SK-N-SH (cell line): ENCODE results near the gene SHROOM2. TPM values are rescaled to one million over a fixed set of nuclear protein-coding genes. Genes with fewer than 3 reads are reported as not detected.

Source experiments
- CTCF ChIA-PET: fragments of 300-600, 350-600 bp; formaldehyde crosslinking; extraction: SDS; loops from one replicate; lab custom pipeline; 2021; lab: Yijun Ruan, JAX
- POLR2A ChIA-PET: fragments of 350-600 bp; sonication (Branson Sonifier 250); formaldehyde crosslinking; extraction: SDS; loops from one replicate; lab custom pipeline; 2020; ENCODE audit warnings: antibody characterized with exemption, inconsistent platforms; lab: Yijun Ruan, JAX
- DNase-seq: peaks from one replicate; pipeline ENCODE4 v3.0.0; 2012
- H2AFZ ChIP-seq: fragments of 200-600 bp; sonication (generic); 2 replicates; pipeline ENCODE4 v1.8.1; 2016; ENCODE audit warnings: antibody characterized with exemption, mild to moderate bottlenecking, low read depth
- H3F3A ChIP-seq: fragments of 200-600 bp; sonication (generic); replicated peaks from 2 replicates; pipeline ENCODE3; 2016; ENCODE audit warnings: antibody characterized with exemption, mild to moderate bottlenecking; ENCODE audit not compliant: insufficient read depth
- H3K27ac ChIP-seq, 2 experiments: fragments of 200-500 bp in 1 of 2; fragments of 200-600 bp in 1 of 2; sonication (Bioruptor generic) in 1 of 2; sonication (generic), shearing (Covaris generic) in 1 of 2; 2 replicates each; pipeline versions ENCODE4 v1.5.1 to v1.6.1; 2014 to 2016; ENCODE audit warnings: low read depth in 2 of 2, inconsistent platforms in 1 of 2, low read length in 1 of 2, mild to moderate bottlenecking in 1 of 2, mixed read lengths in 1 of 2
- H3K27me3 ChIP-seq: fragments of 200-600 bp; sonication (generic), shearing (Covaris generic); 2 replicates; pipeline ENCODE4 v1.6.1; 2016; ENCODE audit warnings: mixed run types; ENCODE audit not compliant: insufficient read depth
- H3K36me3 ChIP-seq, 2 experiments: fragments of 200-500 bp in 1 of 2; fragments of 200-600 bp in 1 of 2; sonication (Bioruptor generic) in 1 of 2; sonication (generic) in 1 of 2; replicated peaks in 1 of 2; 2 replicates each; pipeline versions ENCODE3 to v1.5.1; 2014 to 2016; ENCODE audit warnings: low read length in 1 of 2, mild to moderate bottlenecking in 1 of 2; ENCODE audit not compliant: insufficient read depth in 2 of 2, control insufficient read depth in 1 of 2
- H3K4me1 ChIP-seq, 2 experiments: fragments of 200-500 bp in 1 of 2; fragments of 200-600 bp in 1 of 2; sonication (Bioruptor generic) in 1 of 2; sonication (generic), shearing (Covaris generic) in 1 of 2; 2 replicates each; pipeline versions ENCODE4 v1.5.1 to v1.6.1; 2014 to 2016; ENCODE audit warnings: low read depth in 1 of 2, low read length in 1 of 2, mixed run types in 1 of 2; ENCODE audit not compliant: insufficient read depth in 2 of 2, control insufficient read depth in 1 of 2
- H3K4me2 ChIP-seq: fragments of 200-600 bp; sonication (generic), shearing (Covaris generic); 2 replicates; pipeline ENCODE4 v1.6.1; 2017; ENCODE audit warnings: mixed run types
- H3K4me3 ChIP-seq, 2 experiments: fragments of 200-500 bp in 1 of 2; fragments of 200-600 bp in 1 of 2; sonication (Bioruptor generic) in 1 of 2; sonication (generic), shearing (Covaris generic) in 1 of 2; 2 replicates each; pipeline versions ENCODE4 v1.5.1 to v1.8.1; 2014 to 2016; ENCODE audit warnings: low read depth in 2 of 2, inconsistent platforms in 1 of 2, low read length in 1 of 2, mild to moderate bottlenecking in 1 of 2, mixed read lengths in 1 of 2, moderate library complexity in 1 of 2
- H3K79me2 ChIP-seq: fragments of 200-600 bp; sonication (generic); 2 replicates; pipeline ENCODE4 v1.8.1; 2017; ENCODE audit warnings: mild to moderate bottlenecking; ENCODE audit not compliant: insufficient read depth
- H3K9ac ChIP-seq: fragments of 200-600 bp; sonication (generic); 2 replicates; pipeline ENCODE4 v1.6.1; 2017; ENCODE audit warnings: mixed run types
- H3K9me2 ChIP-seq: fragments of 200-600 bp; sonication (generic); 2 replicates; pipeline ENCODE4 v1.6.1; 2017; ENCODE audit warnings: mixed run types
- H3K9me3 ChIP-seq: fragments of 200-600 bp; sonication (generic); 2 replicates; pipeline ENCODE4 v1.6.1; 2017; ENCODE audit warnings: mixed run types, mild to moderate bottlenecking, moderate library complexity
- H4K20me1 ChIP-seq: fragments of 200-600 bp; sonication (generic); 2 replicates; pipeline ENCODE4 v1.6.1; 2017; ENCODE audit warnings: mild to moderate bottlenecking, mixed run types; ENCODE audit not compliant: insufficient read depth
- ELF1 ChIP-seq: IDR thresholded peaks from 2 replicates; pipeline ENCODE4 v1.4.0; 2012
- FOXM1 ChIP-seq: IDR thresholded peaks from 2 replicates; pipeline ENCODE4 v1.4.0; 2012; ENCODE audit warnings: low read depth, mild to moderate bottlenecking
- GABPA ChIP-seq: IDR thresholded peaks from 2 replicates; pipeline ENCODE4 v1.4.0; 2012; ENCODE audit warnings: low read depth, mild to moderate bottlenecking
- JUND ChIP-seq: IDR thresholded peaks from 2 replicates; pipeline ENCODE4 v1.4.0; 2012
- MEF2A ChIP-seq: IDR thresholded peaks from 2 replicates; pipeline ENCODE4 v1.4.0; 2012; ENCODE audit warnings: low read depth, borderline replicate concordance
- MXI1 ChIP-seq: IDR thresholded peaks from 2 replicates; pipeline ENCODE4 v1.6.1; 2012; ENCODE audit warnings: mild to moderate bottlenecking, low read depth, low read length, improper control_type of control experiment
- POLR2AphosphoS5 ChIP-seq: IDR thresholded peaks from 2 replicates; pipeline ENCODE4 v1.6.1; 2012; ENCODE audit warnings: low read depth, low read length
- RFX5 ChIP-seq: IDR thresholded peaks from 2 replicates; pipeline ENCODE4 v1.6.1; 2012; ENCODE audit warnings: mild to moderate bottlenecking, improper control_type of control experiment, low read length
- SIN3A ChIP-seq: IDR thresholded peaks from 2 replicates; pipeline ENCODE4 v1.6.1; 2012; ENCODE audit warnings: low read depth, mild to moderate bottlenecking, low read length, moderate library complexity, borderline replicate concordance
- SMC3 ChIP-seq: IDR thresholded peaks from 2 replicates; pipeline ENCODE4 v1.6.1; 2012; ENCODE audit warnings: low read depth, low read length, improper control_type of control experiment
- TAF1 ChIP-seq: IDR thresholded peaks from 2 replicates; pipeline ENCODE4 v1.6.1; 2012; ENCODE audit warnings: low read depth, mild to moderate bottlenecking, low read length, moderate library complexity, borderline replicate concordance
- TCF12 ChIP-seq: IDR thresholded peaks from 2 replicates; pipeline ENCODE4 v1.4.0; 2012
- WGBS: methylation state at CpG from one replicate; pipeline ENCODE4 v1.1.6; 2017; ENCODE audit warnings: low lambda C conversion rate; 5-methylcytosine and 5-hydroxymethylcytosine counted together
- polyA plus RNA-seq, 3 experiments: library from polyadenylated mRNA; depleted of rRNA; stranded (reverse); fragments of >200 nt; gene quantifications; 2 replicates each; pipeline ENCODE4 v1.2.3, GENCODE V29; 2012
- TF ChIP-seq, protein P1 (sequence below): IDR thresholded peaks from 2 replicates; pipeline ENCODE4; 2012
- TF ChIP-seq, protein P2 (sequence below): IDR thresholded peaks from 2 replicates; pipeline ENCODE4 v1.4.0; 2012; ENCODE audit warnings: low read depth, borderline replicate concordance
- TF ChIP-seq, protein P3 (sequence below): IDR thresholded peaks from 2 replicates; pipeline ENCODE4 v1.6.1; 2012; ENCODE audit warnings: mild to moderate bottlenecking, low read depth, low read length, moderate library complexity
- TF ChIP-seq, protein P4 (sequence below): fragments of 200-600 bp; sonication (generic); IDR thresholded peaks from 2 replicates; pipeline ENCODE4 v1.6.1; 2017; ENCODE audit warnings: antibody characterized with exemption, mild to moderate bottlenecking, moderate library complexity
- TF ChIP-seq, protein P5 (sequence below): fragments of 150-350 bp; IDR thresholded peaks from 2 replicates; pipeline ENCODE4 v1.6.1; 2016; ENCODE audit warnings: mild to moderate bottlenecking, low read depth, low read length

The SHROOM2 gene
- polyA plus RNA-seq, 1 of the 3 experiments (the other 2 are of a cell fraction), result not detected

DNA sequence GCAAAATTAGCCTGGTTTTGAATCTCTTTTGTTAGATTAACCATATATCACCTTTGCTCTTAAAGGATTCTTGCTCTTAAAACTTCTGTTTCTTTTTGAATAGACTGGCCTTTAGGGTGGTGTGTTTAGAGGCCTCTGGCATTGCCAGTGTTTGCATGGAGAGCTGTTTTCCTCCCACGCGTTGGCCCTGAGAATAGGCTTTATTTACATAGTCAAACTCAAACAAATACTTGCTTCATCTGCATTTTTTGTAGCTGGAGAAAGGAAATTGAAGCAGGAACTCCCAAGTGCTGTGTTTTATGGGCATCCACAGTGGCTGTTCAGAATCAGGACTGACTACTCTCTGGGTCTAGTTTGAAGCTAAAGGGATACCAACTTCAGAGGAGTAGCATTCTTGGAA is 2.7 kb downstream of the SHROOM2 start:
- Histone ChIP-seq H3K36me3 (no peaks in the 10 kb centered on the region), H3K9me2 (no peaks in the 10 kb centered on the region), H3K9me3 (no peaks in the 10 kb centered on the region), H3K27ac (no peak overlapping the region), H3F3A (no peaks in the 10 kb centered on the region), H2AFZ (no peak overlapping the region), H3K27me3 (peaks cover 32% of the 10 kb centered on the region), H3K4me1 (no peaks in the 10 kb centered on the region; a peak in 1 of 4 replicates), H3K79me2 (no peaks in the 10 kb centered on the region), H3K9ac (no peak overlapping the region), H3K4me3 (no peak overlapping the region), H4K20me1 (no peaks in the 10 kb centered on the region), H3K4me2 (no peak overlapping the region)
- 31% methylated on average over 2 of the region's 2 CpGs for WGBS
- CTCF ChIA-PET, result no interaction called here
- TF ChIP-seq GABPA (no peak), TCF12 (no peak), SIN3A (no peak), FOXM1 (no peak), POLR2AphosphoS5 (no peak)
- TF ChIP-seq, protein P1, sequence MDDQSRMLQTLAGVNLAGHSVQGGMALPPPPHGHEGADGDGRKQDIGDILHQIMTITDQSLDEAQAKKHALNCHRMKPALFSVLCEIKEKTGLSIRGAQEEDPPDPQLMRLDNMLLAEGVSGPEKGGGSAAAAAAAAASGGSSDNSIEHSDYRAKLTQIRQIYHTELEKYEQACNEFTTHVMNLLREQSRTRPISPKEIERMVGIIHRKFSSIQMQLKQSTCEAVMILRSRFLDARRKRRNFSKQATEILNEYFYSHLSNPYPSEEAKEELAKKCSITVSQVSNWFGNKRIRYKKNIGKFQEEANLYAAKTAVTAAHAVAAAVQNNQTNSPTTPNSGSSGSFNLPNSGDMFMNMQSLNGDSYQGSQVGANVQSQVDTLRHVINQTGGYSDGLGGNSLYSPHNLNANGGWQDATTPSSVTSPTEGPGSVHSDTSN, result no peak
- DNase-seq, result no peak
- POLR2A ChIA-PET, result no interaction called here

DNA sequence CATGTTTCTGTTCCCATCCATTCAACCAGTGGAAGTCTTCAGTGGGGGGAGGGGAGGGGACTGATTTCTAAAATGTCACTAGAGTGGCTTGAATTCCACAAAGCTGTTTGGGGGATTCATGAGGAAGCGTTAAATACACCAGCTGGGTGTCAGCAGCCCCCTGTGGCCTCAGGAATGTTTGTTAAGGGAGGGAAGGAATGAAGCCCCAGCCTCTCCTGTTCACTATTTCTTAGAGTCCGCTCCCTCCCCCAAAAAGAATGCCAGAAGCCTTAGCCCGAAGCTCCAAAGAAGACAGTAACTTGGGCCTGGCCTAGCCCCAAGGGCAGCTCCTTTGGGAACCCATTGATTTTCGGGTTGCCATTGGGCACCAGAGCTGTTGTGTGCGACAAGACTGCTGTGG is 3.3 kb downstream of the SHROOM2 start:
- H3K4me3 ChIP-seq, result no peak overlapping the region
- no peaks in the 10 kb centered on the region for H3K36me3 ChIP-seq
- no peak for DNase-seq
- H3F3A ChIP-seq, result no peaks in the 10 kb centered on the region
- no peaks in the 10 kb centered on the region for H3K9me2 ChIP-seq
- peaks cover 29% of the 10 kb centered on the region for H3K27me3 ChIP-seq
- no peaks in the 10 kb centered on the region for H3K79me2 ChIP-seq
- ChIA-PET CTCF (no interaction called here), POLR2A (no interaction called here)
- no peak overlapping the region for H3K4me2 ChIP-seq
- H3K4me1 ChIP-seq, result no peaks in the 10 kb centered on the region; a peak in 1 of 4 replicates
- H3K9me3 ChIP-seq, result no peaks in the 10 kb centered on the region
- no peak overlapping the region for H3K9ac ChIP-seq
- 15% methylated on average over 5 of the region's 5 CpGs for WGBS
- H3K27ac ChIP-seq, result no peak overlapping the region
- H2AFZ ChIP-seq, result no peak overlapping the region
- H4K20me1 ChIP-seq, result no peaks in the 10 kb centered on the region
- TF ChIP-seq, protein P2, sequence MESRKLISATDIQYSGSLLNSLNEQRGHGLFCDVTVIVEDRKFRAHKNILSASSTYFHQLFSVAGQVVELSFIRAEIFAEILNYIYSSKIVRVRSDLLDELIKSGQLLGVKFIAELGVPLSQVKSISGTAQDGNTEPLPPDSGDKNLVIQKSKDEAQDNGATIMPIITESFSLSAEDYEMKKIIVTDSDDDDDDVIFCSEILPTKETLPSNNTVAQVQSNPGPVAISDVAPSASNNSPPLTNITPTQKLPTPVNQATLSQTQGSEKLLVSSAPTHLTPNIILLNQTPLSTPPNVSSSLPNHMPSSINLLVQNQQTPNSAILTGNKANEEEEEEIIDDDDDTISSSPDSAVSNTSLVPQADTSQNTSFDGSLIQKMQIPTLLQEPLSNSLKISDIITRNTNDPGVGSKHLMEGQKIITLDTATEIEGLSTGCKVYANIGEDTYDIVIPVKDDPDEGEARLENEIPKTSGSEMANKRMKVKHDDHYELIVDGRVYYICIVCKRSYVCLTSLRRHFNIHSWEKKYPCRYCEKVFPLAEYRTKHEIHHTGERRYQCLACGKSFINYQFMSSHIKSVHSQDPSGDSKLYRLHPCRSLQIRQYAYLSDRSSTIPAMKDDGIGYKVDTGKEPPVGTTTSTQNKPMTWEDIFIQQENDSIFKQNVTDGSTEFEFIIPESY, result no peak
- TF ChIP-seq ELF1, result no peak
- TF ChIP-seq JUND, result no peak
- TF ChIP-seq, protein P3, sequence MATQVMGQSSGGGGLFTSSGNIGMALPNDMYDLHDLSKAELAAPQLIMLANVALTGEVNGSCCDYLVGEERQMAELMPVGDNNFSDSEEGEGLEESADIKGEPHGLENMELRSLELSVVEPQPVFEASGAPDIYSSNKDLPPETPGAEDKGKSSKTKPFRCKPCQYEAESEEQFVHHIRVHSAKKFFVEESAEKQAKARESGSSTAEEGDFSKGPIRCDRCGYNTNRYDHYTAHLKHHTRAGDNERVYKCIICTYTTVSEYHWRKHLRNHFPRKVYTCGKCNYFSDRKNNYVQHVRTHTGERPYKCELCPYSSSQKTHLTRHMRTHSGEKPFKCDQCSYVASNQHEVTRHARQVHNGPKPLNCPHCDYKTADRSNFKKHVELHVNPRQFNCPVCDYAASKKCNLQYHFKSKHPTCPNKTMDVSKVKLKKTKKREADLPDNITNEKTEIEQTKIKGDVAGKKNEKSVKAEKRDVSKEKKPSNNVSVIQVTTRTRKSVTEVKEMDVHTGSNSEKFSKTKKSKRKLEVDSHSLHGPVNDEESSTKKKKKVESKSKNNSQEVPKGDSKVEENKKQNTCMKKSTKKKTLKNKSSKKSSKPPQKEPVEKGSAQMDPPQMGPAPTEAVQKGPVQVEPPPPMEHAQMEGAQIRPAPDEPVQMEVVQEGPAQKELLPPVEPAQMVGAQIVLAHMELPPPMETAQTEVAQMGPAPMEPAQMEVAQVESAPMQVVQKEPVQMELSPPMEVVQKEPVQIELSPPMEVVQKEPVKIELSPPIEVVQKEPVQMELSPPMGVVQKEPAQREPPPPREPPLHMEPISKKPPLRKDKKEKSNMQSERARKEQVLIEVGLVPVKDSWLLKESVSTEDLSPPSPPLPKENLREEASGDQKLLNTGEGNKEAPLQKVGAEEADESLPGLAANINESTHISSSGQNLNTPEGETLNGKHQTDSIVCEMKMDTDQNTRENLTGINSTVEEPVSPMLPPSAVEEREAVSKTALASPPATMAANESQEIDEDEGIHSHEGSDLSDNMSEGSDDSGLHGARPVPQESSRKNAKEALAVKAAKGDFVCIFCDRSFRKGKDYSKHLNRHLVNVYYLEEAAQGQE, result no peak
- no peak for TF ChIP-seq MEF2A
- TF ChIP-seq TAF1, result no peak
- TF ChIP-seq, protein P4, sequence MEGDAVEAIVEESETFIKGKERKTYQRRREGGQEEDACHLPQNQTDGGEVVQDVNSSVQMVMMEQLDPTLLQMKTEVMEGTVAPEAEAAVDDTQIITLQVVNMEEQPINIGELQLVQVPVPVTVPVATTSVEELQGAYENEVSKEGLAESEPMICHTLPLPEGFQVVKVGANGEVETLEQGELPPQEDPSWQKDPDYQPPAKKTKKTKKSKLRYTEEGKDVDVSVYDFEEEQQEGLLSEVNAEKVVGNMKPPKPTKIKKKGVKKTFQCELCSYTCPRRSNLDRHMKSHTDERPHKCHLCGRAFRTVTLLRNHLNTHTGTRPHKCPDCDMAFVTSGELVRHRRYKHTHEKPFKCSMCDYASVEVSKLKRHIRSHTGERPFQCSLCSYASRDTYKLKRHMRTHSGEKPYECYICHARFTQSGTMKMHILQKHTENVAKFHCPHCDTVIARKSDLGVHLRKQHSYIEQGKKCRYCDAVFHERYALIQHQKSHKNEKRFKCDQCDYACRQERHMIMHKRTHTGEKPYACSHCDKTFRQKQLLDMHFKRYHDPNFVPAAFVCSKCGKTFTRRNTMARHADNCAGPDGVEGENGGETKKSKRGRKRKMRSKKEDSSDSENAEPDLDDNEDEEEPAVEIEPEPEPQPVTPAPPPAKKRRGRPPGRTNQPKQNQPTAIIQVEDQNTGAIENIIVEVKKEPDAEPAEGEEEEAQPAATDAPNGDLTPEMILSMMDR, result no peak
- TF ChIP-seq, protein P1, result no peak
- TF ChIP-seq MXI1, result no peak
- TF ChIP-seq, protein P5, sequence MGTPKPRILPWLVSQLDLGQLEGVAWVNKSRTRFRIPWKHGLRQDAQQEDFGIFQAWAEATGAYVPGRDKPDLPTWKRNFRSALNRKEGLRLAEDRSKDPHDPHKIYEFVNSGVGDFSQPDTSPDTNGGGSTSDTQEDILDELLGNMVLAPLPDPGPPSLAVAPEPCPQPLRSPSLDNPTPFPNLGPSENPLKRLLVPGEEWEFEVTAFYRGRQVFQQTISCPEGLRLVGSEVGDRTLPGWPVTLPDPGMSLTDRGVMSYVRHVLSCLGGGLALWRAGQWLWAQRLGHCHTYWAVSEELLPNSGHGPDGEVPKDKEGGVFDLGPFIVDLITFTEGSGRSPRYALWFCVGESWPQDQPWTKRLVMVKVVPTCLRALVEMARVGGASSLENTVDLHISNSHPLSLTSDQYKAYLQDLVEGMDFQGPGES, result no peak
- no peak for TF ChIP-seq RFX5
- TF ChIP-seq SMC3, result no peak
